ENCODE measurements around the gene EPHB4.

Gene EPHB4

GRCh38 chr7:100827330-100828226 is at the start of gene EPHB4:
EPHB4 (minus strand) TSS chr7:100827523; CDS start chr7:100827030, 493 bp downstream.
- no peaks in the 10 kb centered on the region for H3K9me2 ChIP-seq (replicated peaks; ENCODE audit: insufficient read depth, low read length)
- DNase-seq, result no peak
- H3K4me1 ChIP-seq (ENCODE audit: low read length), result no peaks in the 10 kb centered on the region
- no peaks in the 10 kb centered on the region for H4K20me1 ChIP-seq (ENCODE audit: insufficient read depth, low read length)
- no peaks in the 10 kb centered on the region for H3K36me3 ChIP-seq (replicated peaks; ENCODE audit: insufficient read depth, low read length)
- no peaks in the 10 kb centered on the region for H3F3A ChIP-seq (ENCODE audit: insufficient read depth, low read length)
- H3K79me2 ChIP-seq (ENCODE audit: low read length), result no peaks in the 10 kb centered on the region
- no peak within 1 kb of the TSS for H3K27ac ChIP-seq (ENCODE audit: low read length)
- H3K4me2 ChIP-seq (ENCODE audit: low read depth, low read length), result no peak within 1 kb of the TSS
- no peak within 1 kb of the TSS for H2AFZ ChIP-seq (ENCODE audit: low read length)
- no peak within 1 kb of the TSS for H3K4me3 ChIP-seq (ENCODE audit: low read length)
- TF ChIP-seq EZH2phosphoT487 (IDR thresholded peaks at IDR 0.05; ENCODE audit: low read length) (no peak), EZH2 (optimal IDR thresholded peaks at IDR 0.05; ENCODE audit: low read depth, low read length) (no peak), CTCF (IDR thresholded peaks at IDR 0.05; ENCODE audit: low read length) (no peak)
- peaks cover 86% of the 10 kb centered on the region for H3K27me3 ChIP-seq (replicated peaks; ENCODE audit: insufficient read depth, low read length)
- H3K9ac ChIP-seq (ENCODE audit: low read length), result no peak within 1 kb of the TSS
- no peaks in the 10 kb centered on the region for H3K9me3 ChIP-seq (replicated peaks; ENCODE audit: insufficient read depth, low read length)

- H3K9me2 ChIP-seq (replicated peaks; ENCODE audit: insufficient read depth, low read length), result no peaks in the 10 kb centered on the region
These were observed 48.0 kb upstream of the EPHB4 start for GRCh38 chr7:100875356-100875751.

DNA sequence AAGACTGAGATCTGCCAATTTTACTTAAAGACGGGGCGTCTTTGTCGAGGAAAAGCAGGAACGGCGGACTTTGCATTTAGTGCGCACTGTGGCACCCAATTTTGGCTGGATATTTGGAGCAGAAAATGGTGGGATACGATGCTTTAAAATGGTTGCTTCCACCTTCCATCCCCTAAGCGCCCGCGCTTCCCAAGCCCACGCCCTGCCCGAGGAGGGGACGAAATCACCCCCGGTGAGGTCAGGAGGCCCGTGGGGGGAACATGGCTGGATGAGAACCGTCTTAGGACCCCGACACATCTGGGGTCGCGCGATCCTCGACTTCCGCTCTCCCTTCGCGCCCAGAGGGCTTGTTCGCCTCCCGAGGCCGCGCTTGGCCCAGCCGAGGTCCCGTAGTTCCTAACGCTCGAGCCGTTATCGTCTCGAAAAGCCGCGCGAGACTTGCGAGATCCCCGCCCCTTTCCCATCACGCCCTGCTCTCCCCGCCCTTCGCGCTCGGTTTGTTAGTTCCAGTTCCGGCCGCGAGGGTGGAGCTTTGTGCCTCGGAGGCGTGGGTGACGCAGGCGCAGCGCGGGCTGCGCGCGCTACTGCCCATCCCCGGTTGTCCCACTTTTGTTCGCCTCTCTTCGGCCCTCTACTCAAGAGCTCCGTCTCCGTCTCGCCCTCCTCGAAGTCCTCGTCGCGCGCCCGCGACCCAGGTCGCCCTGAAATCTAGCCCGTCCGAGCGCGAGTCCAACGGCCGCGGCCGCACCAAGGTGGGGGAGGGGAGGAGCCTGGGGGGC is 47.4 kb upstream of the EPHB4 start, which contains the start of gene SRRT:
SRRT (plus strand) TSS at position 527 of the 779 bp plus-strand sequence. CDS start 488 bp downstream, outside the sequence.
- no peak for TF ChIP-seq EZH2phosphoT487 (IDR thresholded peaks at IDR 0.05; ENCODE audit: low read length)
- TF ChIP-seq CTCF (IDR thresholded peaks at IDR 0.05; ENCODE audit: low read length), result no peak
- no peak for TF ChIP-seq EZH2 (optimal IDR thresholded peaks at IDR 0.05; ENCODE audit: low read depth, low read length)
- peak within 1 kb of the TSS; percentile 83 for H3K27ac ChIP-seq (ENCODE audit: low read length)
- H3K4me1 ChIP-seq (ENCODE audit: low read length), result peaks cover 11% of the 10 kb centered on the region; the same call in 1 of the 2 replicates
- no peaks in the 10 kb centered on the region for H3K27me3 ChIP-seq (replicated peaks; ENCODE audit: insufficient read depth, low read length)
- H3K4me3 ChIP-seq (ENCODE audit: low read length), result peak within 1 kb of the TSS; percentile 97
- H3K79me2 ChIP-seq (ENCODE audit: low read length), result peaks cover 48% of the 10 kb centered on the region
- no peaks in the 10 kb centered on the region for H3K36me3 ChIP-seq (replicated peaks; ENCODE audit: insufficient read depth, low read length)
- no peaks in the 10 kb centered on the region for H3K9me2 ChIP-seq (replicated peaks; ENCODE audit: insufficient read depth, low read length)
- H3K9ac ChIP-seq (ENCODE audit: low read length), result peak within 1 kb of the TSS; percentile 96
- peak within 1 kb of the TSS; percentile 95 for H3K4me2 ChIP-seq (ENCODE audit: low read depth, low read length)
- DNase-seq, result peak; percentile 99
- H4K20me1 ChIP-seq (ENCODE audit: insufficient read depth, low read length), result no peaks in the 10 kb centered on the region
- H2AFZ ChIP-seq (ENCODE audit: low read length), result peak within 1 kb of the TSS; percentile 92
- 0 out of 2 replicates have a peak, but pooled peaks cover 3% of the 10 kb centered on the region for H3F3A ChIP-seq (ENCODE audit: insufficient read depth, low read length)
- no peaks in the 10 kb centered on the region for H3K9me3 ChIP-seq (replicated peaks; ENCODE audit: insufficient read depth, low read length)

More at GRCh38 chr7:100875356-100875751, 48.0 kb upstream of the EPHB4 start:
- TF ChIP-seq EZH2phosphoT487 (IDR thresholded peaks at IDR 0.05; ENCODE audit: low read length) (no peak), CTCF (IDR thresholded peaks at IDR 0.05; ENCODE audit: low read length) (no peak), EZH2 (optimal IDR thresholded peaks at IDR 0.05; ENCODE audit: low read depth, low read length) (no peak)
- Histone ChIP-seq H3K9me3 (replicated peaks; ENCODE audit: insufficient read depth, low read length) (no peaks in the 10 kb centered on the region), H3K9ac (ENCODE audit: low read length) (peak overlapping the region; percentile 96), H3K4me2 (ENCODE audit: low read depth, low read length) (peak overlapping the region; percentile 95), H3K4me1 (ENCODE audit: low read length) (peaks cover 11% of the 10 kb centered on the region; the same call in 1 of the 2 replicates), H2AFZ (ENCODE audit: low read length) (peak overlapping the region; percentile 80), H3K36me3 (replicated peaks; ENCODE audit: insufficient read depth, low read length) (no peaks in the 10 kb centered on the region), H3K4me3 (ENCODE audit: low read length) (peak overlapping the region; percentile 97), H3K27ac (ENCODE audit: low read length) (peak overlapping the region; percentile 83), H3K79me2 (ENCODE audit: low read length) (peaks cover 54% of the 10 kb centered on the region), H4K20me1 (ENCODE audit: insufficient read depth, low read length) (no peaks in the 10 kb centered on the region), H3K27me3 (replicated peaks; ENCODE audit: insufficient read depth, low read length) (no peaks in the 10 kb centered on the region), H3F3A (ENCODE audit: insufficient read depth, low read length) (0 out of 2 replicates have a peak, but pooled peaks cover 3% of the 10 kb centered on the region)
- peak; percentile 44 for DNase-seq

All from MM.1S (cell line).